ENCODE measurements around the gene MOB3A.

MOB3A gene

DNA sequence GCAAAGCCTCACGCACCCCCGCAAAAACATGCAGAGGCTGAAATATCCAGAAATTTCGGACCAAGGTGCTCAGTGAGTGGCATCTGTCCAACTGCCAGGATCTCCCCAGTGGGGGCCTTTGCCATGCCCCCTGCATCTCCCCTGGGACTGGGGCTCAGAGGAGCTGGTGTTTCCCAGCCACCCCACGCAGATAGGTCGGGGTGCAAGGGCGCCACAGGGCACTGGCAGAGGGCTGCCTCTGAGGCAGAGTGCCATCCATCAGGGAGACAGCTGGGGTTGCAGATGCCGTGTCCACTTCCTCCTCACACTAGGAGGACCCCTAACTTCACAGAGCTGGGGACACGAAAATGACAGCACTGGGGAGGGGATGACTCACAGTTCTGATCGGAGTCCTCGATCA is 26.9 kb upstream of the MOB3A start:
- DNase-seq = no peak

DNA sequence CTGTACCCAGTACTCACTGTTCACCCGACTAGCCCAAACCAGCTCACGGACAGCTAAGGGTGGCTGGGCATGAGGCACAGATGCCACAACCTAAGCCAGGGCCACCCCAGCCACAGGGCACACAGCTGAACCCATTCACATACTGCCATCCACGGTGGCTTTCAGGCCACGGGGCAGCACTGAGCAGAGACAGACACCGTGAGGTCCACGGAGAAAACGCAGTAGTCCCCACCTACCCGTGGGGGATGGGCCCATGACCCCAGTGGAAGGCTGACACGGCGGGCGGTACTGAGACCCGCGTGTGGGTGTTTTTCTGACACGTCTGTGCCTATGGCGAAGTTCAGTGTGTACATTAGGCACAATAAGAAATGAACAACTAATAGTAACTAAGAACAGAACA is 26.1 kb upstream of the MOB3A start:
- DNase-seq = no peak

DNA sequence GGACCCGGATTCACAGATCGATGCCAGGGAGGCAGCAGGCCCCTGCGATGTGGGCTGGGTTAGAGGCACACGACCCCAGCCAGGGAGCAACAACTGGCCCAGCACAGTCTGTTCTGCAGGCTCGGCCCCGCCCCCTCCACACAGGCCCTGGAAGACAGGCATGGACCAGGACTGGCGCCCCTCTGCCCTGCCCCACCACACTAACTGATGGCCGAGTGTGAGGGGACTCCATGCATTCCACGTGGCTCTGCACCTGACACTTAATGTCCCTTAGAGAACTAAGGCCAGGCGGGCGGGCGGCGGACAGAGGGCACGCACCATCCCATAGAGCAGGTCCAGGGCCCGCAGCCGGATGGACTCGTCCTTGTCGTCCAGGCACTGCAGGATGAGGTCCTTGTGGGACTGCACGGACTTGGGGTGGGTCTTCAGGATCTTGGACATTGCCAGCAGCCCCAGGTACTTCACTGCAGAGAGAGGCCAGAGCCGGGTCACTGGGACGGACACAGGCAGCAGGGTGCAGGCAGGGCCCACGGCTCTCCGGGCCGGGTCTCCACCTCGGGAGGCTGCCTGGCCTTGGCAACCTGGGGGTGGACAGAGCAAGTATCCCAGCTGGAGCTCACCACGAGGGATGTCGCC is 25.4 kb upstream of the MOB3A start:
- no peak for DNase-seq

DNA sequence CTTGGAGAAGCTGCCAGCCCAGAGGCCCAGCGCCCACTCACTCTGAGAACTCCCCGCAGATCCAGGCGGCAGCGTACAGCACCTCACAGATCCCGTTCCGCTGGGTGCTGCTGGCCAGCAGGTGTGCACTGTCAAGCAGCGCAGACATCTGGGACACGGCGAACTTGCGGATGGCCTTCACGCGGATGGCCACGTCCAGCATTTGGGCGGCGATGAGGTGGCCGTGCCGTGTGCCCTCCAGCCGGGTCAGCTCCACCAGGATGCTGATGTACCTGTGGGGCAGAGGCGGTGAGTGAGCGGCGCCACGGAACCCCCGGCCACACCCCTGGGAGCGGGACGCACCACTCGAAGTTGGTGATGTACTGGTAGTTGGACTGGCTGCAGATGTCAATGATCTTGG is 24.7 kb upstream of the MOB3A start:
- no peak for DNase-seq

DNA sequence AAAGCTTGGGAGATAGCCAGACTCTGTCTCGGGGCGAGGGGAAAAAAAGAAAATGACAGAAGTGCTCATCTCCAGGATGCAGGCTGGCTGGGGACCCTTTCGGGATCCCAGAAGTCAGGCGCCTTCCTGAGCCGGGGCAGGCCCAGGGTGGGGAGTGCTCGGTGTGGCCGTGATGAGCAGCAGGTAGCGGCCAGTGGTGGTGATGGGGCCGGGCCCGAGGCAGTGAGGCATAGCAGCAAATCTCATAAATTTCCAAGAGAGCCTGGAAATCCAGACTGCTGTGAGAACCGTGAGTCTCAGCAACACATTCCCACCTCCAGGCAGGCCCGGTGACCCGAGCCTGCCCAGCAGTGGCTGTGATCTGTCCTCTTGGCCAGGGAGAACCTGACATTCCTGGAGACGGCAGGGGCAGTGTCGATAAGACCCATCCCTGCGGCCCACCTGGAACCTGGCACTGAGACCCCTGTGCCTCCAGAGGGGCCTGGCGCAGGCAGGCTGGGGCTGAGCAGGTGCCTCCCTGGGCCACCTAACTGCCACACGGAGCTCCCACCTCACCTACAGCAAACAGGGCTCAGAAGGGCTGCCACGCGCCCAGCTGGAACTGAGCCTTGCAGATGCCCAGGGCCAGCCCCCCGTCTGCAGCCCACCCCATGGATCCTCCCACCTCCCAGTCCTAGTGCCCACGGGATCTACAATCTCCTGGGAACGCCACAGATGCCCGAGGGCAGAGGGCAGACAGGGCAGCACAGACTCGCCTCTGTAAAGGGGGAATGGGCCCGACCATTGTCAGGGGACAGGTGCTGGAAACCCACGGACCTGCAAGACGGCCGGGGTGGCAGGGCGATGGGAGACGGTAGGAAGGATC is 24.0 kb upstream of the MOB3A start:
- DNase-seq = no peak

DNA sequence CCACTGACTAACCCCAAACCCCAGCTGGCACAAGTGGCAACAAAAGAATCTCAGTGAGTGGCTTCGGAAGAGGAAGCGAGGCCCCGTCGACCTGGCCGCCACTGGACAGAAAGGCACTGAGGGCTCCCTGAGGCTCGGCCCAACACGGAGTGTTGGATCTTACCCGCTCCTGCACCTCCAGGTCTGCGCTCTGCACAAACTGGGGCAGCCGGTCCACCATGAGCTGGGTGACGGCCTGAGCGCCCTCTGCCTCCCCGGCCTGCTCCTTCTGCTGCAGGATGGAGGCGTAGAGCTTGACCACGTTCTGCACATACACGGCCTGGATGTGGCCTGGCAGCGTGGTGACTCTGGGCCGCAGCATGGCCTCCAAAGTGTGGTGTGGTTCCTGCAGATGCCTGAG is 22.3 kb upstream of the MOB3A start:
- no peak for DNase-seq

DNA sequence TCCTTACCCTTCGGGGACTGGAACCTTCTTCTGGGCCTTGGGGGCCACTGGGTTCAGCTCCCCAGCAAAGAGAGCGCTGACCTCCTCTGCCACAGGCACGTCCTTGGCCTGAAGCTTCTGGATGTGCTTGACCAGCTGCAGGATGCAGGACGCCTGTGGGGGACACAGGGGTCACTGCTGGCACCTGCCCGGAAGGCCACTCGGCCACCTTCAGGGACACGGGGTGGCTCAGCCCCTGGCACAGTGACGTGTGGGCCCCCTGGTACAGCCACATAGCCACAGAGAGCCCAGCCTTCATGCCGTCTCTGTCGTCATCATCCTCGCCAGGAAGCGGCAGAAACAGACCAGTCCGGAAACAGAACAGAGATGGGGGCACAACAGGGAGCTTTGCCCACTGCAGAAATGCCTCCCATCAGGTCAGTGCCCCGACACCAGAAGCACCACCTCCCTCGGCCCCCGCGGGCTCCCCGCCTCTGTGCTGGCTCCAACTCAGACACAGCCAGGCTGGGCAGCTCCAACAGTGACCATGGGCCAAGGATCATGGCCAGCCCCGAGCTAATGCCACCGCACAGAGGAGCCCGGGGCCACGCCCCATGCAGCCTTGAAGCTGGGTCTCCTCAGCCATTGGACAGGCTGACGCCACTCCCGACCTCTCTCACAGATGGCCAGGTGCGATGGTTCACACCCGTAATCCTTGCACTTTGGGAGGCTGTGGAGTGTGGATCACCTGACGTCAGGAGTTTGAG is 21.3 kb upstream of the MOB3A start:
- DNase-seq = no peak

DNA sequence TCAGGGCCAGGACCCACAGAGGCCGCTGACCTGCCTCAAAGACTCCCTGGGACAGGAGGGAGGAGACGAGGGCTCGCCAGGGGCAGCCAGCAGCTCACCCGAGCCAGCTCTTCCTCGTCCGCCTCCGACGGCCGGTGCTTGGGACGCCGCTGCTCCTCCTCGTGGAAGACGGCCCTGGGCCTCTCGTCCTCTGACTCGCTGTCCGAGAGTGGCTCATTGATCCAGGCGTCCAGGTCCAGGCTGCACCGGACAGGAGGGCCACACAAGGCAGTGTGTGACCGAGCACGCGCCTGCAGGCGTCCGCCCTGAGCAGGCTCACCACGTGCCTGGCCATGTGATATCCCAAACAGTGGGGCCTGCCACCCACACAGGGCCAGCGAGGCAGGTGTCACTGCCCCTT is 20.4 kb upstream of the MOB3A start:
- DNase-seq = no peak

DNA sequence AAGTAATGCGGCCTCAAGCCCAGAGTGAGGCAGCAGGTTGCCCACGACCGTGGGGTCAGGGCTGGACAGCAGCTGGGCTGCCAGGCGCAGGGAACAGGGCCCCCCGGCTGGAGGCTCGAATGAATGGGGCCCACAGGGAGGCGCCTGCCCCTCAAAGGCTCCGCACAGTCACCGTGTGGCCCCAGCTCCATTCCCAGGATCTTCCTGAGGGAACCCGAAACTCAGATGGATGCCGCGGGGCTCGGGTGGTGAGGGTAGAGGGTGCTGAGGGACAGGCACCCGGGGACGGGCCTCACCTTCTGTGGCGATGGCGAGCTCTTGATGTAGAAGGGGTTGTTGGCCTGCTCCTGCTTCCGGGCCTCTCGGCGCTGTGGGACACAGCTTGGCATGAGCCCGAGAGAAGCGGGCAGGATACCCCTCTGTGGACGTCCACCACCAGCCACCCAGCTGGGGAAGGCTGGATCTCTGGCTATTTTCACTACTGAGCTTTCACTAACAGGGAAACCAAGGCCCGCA is 19.8 kb upstream of the MOB3A start:
- no peak for DNase-seq

DNA sequence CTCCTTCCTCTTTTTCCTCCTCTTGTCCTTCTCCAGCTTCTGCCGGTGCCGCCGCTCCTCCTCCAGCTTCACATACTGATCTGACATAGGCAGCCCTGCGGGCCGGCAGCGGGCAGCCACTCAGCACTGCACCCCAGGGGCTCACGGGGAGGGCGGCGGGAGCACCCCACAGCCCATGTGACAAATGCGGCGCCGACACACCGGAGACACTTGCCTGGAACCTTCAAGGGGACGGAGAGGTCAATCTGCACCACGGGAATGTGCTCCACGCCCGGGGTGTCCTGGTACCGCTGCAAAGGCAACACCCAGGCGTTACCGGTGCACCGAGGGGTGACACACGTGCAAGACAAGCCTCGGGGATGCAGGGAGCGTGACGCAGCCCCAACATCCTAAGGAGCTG is 19.2 kb upstream of the MOB3A start:
- DNase-seq = no peak

DNA sequence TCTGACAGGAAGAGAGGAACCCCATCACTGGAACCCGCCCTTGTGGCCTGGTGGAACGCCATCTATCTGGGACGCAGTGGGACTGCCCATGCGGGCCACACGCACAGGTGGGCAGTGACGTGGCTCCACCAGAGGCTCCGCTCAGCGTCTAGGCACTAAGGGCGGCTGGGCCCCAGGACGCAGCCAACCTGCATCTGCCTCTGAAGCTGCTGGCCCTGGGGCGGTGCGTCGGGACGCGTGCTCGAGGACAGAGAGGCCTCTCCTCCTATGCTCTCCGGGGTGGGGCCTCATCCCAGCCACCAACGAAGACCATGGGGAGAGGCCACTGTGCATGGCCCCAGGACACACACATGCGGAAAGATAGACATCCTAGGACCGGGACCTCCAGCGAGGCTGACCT is 18.7 kb upstream of the MOB3A start:
- no peak for DNase-seq

DNA sequence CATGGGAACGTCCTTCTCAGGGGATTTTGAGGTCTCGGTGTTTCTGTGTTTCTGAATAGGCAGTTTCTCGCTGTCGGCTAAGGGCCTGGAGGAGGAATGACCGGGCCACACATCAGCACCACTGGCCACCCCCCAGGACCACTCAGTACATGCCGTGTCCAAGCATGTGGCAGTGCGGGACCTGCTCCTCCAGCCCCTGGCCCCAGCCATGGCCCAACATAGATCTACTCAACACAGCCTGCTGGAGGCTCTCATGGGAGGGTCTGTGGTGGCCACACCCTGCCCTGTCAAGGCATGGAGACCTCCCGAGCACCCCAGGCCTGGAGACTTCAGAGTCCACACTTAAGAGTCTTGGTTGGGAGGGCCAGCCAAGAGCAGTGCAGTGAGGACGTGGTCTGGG is 18.1 kb upstream of the MOB3A start:
- DNase-seq = no peak

DNA sequence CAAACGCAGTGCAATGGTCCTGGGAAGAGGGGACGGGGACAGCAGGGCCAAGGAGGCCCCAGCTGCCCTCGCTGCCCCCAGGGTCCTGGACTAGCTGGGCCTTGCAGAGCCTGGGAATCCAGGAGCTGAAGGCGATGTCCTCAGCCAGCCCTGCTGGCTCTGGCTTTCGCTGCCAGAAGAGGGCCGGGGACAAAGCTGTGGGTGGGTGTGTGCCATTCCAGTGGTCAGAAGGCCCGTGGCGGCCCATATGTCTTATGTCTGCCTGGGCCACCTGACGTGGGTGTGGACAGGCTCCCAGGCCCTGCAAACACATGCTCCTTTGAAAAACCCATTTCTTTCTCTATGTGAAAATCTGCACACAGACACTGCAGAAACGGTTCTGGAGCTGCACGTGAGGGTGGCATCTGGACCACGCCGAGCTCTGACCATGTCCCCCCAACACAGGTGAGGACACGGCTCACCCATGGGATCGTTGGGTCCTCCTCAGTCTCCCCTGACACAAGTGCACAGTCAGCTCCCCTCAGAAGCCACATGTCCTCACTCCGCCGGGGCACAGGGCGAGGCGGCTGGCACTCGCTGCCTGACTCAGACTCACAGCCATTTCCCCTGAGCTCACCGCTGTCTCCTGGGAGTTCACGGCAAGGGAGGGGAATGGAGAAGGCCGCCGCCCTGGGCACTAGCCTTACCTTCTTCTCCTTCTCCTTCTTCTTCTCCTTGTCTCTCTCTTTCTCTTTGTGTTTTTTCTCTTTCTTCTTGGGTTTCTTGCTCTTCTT is 17.5 kb upstream of the MOB3A start:
- DNase-seq = no peak

DNA sequence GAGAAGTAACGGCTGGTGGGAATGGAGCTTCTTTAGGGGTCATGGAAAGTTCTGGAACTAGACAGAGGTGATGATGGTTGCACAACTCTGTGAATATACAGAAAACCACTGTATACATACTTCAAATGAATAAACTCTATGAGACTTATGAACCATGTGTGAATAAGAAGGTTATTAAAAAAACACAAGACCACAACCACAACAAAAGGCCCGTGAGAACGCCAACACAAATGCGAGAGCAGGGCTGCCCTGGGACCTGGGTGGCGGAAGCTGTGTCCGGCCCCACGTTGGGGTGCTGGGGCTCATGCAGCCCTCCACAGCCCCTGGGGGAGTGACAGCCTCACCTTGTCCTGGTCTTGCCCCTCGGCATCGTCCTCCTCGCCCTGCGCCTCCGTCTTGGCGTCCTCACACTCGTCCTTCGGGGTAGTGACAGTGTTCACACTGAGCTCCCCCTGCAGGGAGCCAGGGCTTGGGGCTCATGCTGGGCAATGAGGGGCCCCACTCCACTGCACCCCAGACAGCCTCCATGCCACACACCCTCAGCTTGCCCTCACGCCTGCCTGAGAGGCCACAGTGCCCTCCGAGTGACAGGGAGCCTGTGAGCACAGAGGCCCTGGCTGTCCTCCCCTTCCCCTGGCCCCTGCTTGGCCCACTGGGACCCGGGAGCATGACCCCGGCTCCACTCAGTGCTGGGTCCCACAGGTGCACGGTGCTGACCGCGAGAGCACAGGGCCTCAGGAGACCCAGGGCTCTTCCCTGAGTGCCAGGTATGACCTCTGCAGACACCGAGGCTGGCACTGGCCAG is 16.6 kb upstream of the MOB3A start:
- DNase-seq = no peak

DNA sequence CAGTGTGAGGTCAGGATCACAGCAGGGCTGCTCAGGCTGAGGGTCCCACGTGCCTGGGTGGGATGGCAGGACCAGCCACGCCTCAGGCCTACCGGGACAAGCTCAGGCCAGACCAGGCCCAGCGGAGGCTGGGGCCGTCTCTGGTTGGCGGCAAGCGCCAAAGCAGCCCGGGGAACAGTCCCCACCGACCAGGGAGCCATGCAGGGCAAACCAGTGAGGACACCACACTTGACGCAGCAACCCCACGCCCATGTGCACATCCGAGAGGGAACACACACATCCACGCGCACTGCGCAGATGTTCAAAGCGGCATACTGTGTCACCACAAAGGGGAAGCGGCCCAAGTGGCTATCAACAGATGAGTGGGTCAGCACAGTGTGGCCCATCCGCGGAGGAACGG is 15.8 kb upstream of the MOB3A start:
- no peak for DNase-seq

DNA sequence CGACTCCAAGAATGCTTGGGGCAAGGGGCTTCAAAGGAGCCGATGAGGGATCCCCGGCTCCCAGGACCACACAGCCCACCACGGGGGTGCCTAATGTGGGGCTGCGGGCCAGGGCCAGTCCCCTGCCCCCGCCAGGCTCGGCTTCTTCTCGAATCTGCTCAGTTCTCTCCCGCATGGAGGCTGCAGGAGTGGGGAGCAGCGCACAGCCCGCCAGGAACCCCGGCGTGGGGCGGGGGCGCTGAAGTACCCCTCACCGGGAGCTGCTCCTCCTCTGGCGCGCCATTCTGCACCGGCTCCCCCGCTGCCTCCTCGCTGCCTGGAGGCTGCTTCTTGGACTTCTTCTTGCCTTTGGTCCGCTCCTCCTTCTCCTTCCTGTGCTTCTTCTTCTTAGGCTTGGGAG is 15.3 kb upstream of the MOB3A start:
- no peak for DNase-seq

DNA sequence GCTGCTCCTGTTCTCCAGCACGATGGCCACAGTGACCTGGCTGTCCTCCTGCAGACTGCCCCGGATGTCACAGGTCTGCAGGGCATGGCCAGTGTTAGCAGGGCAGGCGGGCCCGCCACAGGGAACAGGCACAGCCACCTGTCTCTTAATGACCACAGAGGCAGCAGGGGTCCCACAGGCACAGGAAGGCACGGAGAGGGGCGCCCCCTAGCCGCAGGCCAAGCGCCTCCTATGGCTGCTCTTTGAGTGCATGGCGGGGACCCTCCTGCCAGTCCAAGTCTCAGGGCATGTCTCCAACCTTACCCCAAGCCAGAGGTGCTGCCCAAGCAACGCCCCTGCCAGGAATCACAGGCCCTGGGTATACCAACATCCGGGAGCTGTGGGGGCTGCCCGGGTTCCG is 14.7 kb upstream of the MOB3A start:
- DNase-seq = no peak

DNA sequence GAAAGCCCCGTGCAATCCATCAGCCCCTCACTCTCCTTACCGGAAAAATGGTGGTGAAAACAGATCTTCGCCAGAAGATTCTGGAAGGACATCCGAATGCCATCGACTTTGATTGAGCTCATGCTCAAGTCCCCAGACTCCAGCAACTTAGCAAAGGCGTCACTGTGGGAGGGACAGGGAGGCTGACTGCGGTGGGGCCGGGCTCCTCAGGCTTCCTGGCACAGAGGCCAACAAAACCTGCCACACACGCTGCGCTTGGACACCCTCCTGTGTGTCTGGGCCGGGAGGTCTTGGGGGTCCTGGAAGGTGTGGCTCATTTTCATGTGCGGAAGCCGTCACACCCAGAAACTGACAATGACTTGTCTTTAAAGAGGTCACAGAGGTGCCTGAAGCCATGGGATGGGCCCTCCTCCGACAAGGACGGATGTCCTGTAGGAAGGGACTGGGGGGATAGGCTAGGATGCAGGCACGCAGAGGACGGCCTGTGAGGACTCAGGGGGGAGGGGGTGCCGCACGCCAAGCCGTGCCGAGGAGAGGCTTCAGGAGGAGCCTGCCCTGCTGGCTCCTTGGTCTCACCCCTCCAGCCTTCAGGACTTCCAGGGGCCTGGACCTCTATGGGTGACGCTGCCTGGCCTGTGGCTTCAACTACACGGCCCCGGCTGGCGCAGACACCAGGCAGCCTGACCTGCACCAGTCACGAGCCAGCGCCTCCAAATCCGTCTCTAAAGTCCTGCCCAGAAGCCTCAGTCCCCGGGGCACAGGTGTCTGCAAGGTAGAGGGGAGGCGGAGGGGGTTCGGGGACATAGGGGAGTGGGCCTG is 13.1 kb upstream of the MOB3A start:
- no peak for DNase-seq

DNA sequence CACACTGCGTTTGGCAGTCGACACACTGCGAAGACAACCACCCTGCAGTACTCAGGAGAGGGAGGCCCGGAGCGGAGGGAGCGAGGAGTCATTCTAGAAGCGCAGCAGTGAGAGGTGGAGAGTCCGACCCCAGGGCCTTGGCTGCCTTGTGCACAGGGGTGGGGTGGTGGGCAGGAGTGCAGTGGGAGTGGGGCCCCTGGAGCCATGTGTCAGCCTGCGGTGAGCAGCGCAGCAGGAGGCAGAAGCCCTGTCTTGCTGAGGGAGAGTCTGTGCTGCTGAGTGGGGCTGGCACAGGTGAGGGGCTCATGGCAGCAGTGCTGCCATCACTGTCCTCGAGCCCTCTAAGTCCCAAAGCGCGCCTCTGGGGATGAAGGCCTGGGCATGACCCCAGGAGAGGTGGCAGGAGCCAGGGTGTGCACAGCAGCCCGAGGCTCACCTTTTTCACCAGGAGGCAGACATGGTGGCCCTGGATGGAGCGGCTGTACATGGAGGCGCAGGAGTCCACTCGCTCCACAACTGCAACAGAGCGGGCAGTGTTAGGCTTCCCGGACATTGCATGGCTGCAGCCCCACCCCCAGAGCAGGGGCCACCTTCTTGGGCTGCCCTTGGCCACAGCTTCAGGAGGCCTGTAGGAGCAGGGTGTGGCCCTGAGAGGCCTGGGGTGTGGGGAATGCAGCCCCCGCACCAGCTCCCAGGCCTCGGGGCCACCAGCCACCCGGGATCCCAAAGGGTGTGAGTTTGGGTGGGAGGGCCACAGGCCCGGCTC is 12.3 kb upstream of the MOB3A start:
- DNase-seq = no peak

DNA sequence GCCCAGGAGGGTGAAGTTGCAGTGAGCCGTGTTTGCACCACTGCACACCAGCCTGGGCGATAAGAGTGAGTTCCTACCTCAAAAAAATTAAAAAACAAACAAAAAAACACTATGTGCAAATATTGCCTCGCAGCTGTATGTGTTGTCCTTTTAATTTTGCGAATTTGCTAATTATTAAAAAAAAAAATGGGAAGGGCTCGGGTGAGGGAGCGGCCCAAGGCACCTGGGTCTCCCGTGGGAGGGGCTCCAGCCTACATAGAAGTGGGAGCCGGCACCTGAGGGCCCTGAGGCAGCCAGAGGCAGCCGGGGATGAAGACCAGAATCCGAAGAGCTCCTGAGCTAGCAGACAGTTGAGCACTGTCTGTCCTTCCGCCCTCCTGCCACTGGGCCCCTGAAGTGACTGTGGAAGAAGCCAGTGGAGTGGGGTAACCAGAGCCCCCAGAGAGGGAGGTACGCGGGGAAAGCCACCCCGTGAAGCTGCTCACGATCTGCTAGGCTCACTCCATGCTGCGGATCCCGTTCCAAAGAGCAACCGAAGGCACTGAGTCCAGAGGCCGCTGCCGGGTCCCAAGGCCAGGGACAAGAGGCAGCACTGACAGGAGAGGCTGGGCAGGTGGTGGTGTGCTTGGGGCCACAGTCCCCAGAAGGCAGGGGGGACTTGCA is 7.0 kb upstream of the MOB3A start:
- no peak for DNase-seq

Data from activated CD8-positive, alpha-beta memory T cell treated with anti-CD3 and anti-CD28 coated beads for 24 hours (primary cell).